Upper lobe of left lung (tissue), 6 donors: ENCODE data around the gene PDSS1. TPM values are rescaled to one million over a fixed set of nuclear protein-coding genes. Genes with fewer than 3 reads are reported as not detected.

Source experiments
- ATAC-seq, 2 donors: fragments of 200-7000 bp; cut with Tn5 transposase; one replicate each; pipeline ENCODE4 v1.9.1; 2022; ENCODE audit warnings: mild to moderate bottlenecking in 2 of 2, moderate library complexity in 2 of 2; ENCODE audit not compliant: low FRiP score in 2 of 2
- DNase-seq, 2 donors: peaks; one replicate each; pipeline ENCODE4 v3.0.0-alpha.2; 2019 to 2020
- H3K27ac ChIP-seq, 4 donors: fragments of 200-600 bp; sonication (generic); one replicate each; pipeline ENCODE4 v1.5.1; 2016 to 2019
- H3K27me3 ChIP-seq, 4 donors: fragments of 200-600 bp; sonication (generic); one replicate each; pipeline ENCODE4 v1.5.1; 2017 to 2019
- H3K36me3 ChIP-seq, 4 donors: fragments of 200-600 bp; sonication (generic); one replicate each; pipeline ENCODE4 v1.5.1; 2016 to 2019
- H3K4me1 ChIP-seq, 4 donors: fragments of 200-600 bp; sonication (generic); one replicate each; pipeline ENCODE4 v1.5.1; 2018 to 2019
- H3K4me3 ChIP-seq, 4 donors: fragments of 200-600 bp; sonication (generic); one replicate each; pipeline ENCODE4 v1.5.1; 2017 to 2019; ENCODE audit warnings: mild to moderate bottlenecking in 2 of 4, moderate library complexity in 1 of 4
- H3K9me3 ChIP-seq, 4 donors: fragments of 200-600 bp; sonication (generic); one replicate each; pipeline ENCODE4 v1.5.1; 2018 to 2019
- EP300 ChIP-seq, 4 donors: sonication (generic); formaldehyde crosslinking; IDR thresholded peaks; one replicate each; pipeline ENCODE4 v1.5.1; 2017; ENCODE audit warnings: antibody characterized with exemption in 4 of 4, control low read depth in 2 of 4
- POLR2A ChIP-seq, 4 donors: fragments of 450-650 bp; IDR thresholded peaks; one replicate each; pipeline ENCODE4 v1.5.1; 2016 to 2017; ENCODE audit warnings: antibody characterized with exemption in 4 of 4, mild to moderate bottlenecking in 2 of 4
- POLR2AphosphoS5 ChIP-seq, 2 donors: sonication (generic); formaldehyde crosslinking; IDR thresholded peaks; one replicate each; pipeline ENCODE4 v1.5.1; 2017; ENCODE audit warnings: antibody characterized with exemption in 2 of 2
- WGBS, 2 donors: methylation state at CpG; one replicate each; pipeline ENCODE4 v1.1.5; 2017 to 2018; 5-methylcytosine and 5-hydroxymethylcytosine counted together
- total RNA-seq, 6 donors: library from RNA; depleted of rRNA in 4 of 6; stranded (reverse); fragments of >200 nt in 4 of 6; gene quantifications; one replicate each; pipeline versions ENCODE4 v1.1.0 to v1.2.1, GENCODE V29; 2016 to 2021
- TF ChIP-seq, protein P1 (sequence below), 6 experiments: fragments of 450-650 bp in 4 of 6; fragments of 200-600 bp in 2 of 6; sonication (generic) in 2 of 6; IDR thresholded peaks; one replicate each; pipeline ENCODE4 v1.5.1; 2016 to 2019; ENCODE audit warnings: antibody characterized with exemption in 6 of 6
- donor health status: DM: no; HTN: no; CAD: no; lungs with moderate emphysema.
- donor health status: DM: no; HTN: yes; CAD: no; lungs with severe emphysema.

PDSS1 gene
- total RNA-seq, 6 donors from 2014 or later: 2.3 to 9.4 (median 5.6) TPM

DNA sequence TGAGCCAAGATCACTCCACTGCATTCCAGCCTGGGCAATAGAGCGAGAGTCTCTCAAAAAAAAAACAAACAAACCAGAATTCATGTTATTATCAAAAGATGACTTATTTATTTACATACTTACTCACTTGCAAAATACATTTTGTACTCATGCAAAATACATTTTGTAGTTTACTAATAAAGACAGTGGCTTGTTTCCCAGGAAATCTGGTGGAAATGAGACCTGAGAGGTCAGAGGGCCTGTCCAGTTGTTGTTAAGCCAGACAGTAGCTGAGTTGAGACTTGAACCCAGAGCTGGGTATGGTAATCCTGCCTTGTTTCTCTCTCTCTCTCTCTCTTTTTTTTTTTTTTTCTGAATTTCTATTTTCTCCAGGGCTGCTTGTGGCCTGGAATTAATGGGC, 29.5 kb downstream of the PDSS1 start:
- H3K27me3 ChIP-seq: no peaks in the 10 kb centered on the region
- no peaks in the 10 kb centered on the region for H3K4me1 ChIP-seq
- DNase-seq (no peak), ATAC-seq (no peak)
- no peaks in the 10 kb centered on the region for H3K9me3 ChIP-seq
- H3K27ac ChIP-seq: no peak overlapping the region
- no peak overlapping the region for H3K4me3 ChIP-seq
- 89 to 96% methylated on average over 1 of the region's 1 CpG for WGBS, 2 donors
- H3K36me3 ChIP-seq: peaks cover 0 to 68% (median 13%) of the 10 kb centered on the region in 4 donors
- TF ChIP-seq POLR2A (IDR thresholded peaks at IDR 0.05) (no peak), POLR2AphosphoS5 (IDR thresholded peaks at IDR 0.05) (no peak), EP300 (IDR thresholded peaks at IDR 0.05) (no peak)
- TF ChIP-seq, protein P1, sequence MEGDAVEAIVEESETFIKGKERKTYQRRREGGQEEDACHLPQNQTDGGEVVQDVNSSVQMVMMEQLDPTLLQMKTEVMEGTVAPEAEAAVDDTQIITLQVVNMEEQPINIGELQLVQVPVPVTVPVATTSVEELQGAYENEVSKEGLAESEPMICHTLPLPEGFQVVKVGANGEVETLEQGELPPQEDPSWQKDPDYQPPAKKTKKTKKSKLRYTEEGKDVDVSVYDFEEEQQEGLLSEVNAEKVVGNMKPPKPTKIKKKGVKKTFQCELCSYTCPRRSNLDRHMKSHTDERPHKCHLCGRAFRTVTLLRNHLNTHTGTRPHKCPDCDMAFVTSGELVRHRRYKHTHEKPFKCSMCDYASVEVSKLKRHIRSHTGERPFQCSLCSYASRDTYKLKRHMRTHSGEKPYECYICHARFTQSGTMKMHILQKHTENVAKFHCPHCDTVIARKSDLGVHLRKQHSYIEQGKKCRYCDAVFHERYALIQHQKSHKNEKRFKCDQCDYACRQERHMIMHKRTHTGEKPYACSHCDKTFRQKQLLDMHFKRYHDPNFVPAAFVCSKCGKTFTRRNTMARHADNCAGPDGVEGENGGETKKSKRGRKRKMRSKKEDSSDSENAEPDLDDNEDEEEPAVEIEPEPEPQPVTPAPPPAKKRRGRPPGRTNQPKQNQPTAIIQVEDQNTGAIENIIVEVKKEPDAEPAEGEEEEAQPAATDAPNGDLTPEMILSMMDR (IDR thresholded peaks at IDR 0.05): no peak

DNA sequence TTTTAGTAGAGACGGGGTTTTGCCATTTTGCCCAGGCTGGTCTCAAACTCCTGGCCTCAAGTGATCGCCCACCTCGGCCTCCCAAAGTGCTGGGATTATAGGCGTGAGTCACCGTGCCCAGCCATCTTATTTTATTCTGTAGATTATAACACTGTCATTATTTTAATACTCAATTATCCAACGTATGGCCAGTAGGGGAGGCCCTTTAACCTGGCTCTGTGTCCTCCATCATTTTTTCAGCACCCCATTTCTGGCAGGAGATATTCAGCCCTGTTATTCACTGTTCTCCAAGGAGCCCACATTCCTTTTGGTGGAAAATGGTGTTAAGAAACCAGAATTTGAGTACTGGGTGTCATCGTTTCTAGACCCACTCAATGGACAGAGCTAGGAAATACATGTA, 31.5 kb downstream of the PDSS1 start:
- H3K9me3 ChIP-seq: no peaks in the 10 kb centered on the region
- H3K27ac ChIP-seq: no peak overlapping the region
- TF ChIP-seq POLR2A (IDR thresholded peaks at IDR 0.05) (no peak), POLR2AphosphoS5 (IDR thresholded peaks at IDR 0.05) (no peak)
- no peak for ATAC-seq
- peaks cover 0 to 63% (median 17%) of the 10 kb centered on the region in 4 donors for H3K36me3 ChIP-seq
- no peak for DNase-seq
- H3K4me3 ChIP-seq: no peak overlapping the region
- H3K27me3 ChIP-seq: no peaks in the 10 kb centered on the region
- H3K4me1 ChIP-seq: no peaks in the 10 kb centered on the region
- 92 to 94% methylated on average over 7 of the region's 7 CpGs for WGBS, 2 donors

DNA sequence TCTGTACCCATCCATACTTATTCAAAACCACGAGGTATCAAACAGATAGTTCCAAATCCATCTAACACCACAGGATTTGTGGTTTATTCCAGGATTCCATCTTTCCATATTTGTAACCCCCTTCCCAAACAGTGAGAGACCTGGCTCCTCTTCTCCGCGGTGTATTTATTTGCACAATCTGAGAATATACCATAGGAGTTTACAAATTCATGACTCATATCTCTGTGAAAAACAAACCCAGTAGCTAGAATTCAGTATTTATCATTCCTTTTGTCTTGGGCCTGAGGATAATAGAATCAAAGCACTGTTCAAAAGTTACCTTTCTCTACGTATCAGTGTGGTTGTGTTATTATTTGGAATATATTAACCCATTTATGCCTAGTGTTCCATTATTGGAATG, 31.9 kb downstream of the PDSS1 start:
- TF ChIP-seq POLR2AphosphoS5 (IDR thresholded peaks at IDR 0.05) (no peak), EP300 (IDR thresholded peaks at IDR 0.05) (no peak), POLR2A (IDR thresholded peaks at IDR 0.05) (no peak)
- TF ChIP-seq, protein P1 (IDR thresholded peaks at IDR 0.05): no peak
- WGBS, 2 donors: 90 to 91% methylated on average over 4 of the region's 4 CpGs
- Histone ChIP-seq H3K27me3 (no peaks in the 10 kb centered on the region), H3K4me3 (no peak overlapping the region), H3K36me3 (peaks cover 0 to 59% (median 14%) of the 10 kb centered on the region in 4 donors), H3K9me3 (no peaks in the 10 kb centered on the region), H3K27ac (no peak overlapping the region), H3K4me1 (no peaks in the 10 kb centered on the region)
- ATAC-seq (no peak), DNase-seq (no peak)

DNA sequence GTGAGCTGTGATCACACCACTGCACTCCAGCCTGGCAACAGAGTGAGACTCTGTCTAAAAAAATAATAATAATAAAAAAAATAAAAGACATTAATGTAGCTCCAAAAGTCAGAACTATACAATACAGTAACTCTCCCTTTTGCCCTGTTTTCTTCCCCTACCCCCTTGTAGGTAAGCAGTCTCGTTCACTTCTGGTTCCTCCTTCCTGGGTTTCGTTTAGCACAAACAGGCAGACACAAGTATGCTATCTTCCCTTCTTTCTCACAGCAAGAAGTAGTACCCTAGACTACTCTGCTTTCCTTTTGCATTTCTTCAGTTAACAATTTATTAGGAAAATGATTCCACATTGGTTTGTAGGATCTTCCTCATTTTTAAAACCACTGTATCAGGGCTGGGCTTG, 33.1 kb downstream of the PDSS1 start:
- Histone ChIP-seq H3K27me3 (no peaks in the 10 kb centered on the region), H3K36me3 (peaks cover 0 to 55% (median 13%) of the 10 kb centered on the region in 4 donors), H3K9me3 (no peaks in the 10 kb centered on the region), H3K4me3 (no peak overlapping the region), H3K4me1 (no peaks in the 10 kb centered on the region), H3K27ac (no peak overlapping the region)
- 78 to 87% methylated on average over 2 of the region's 2 CpGs for WGBS, 2 donors
- TF ChIP-seq POLR2AphosphoS5 (IDR thresholded peaks at IDR 0.05) (no peak), EP300 (IDR thresholded peaks at IDR 0.05) (no peak), POLR2A (IDR thresholded peaks at IDR 0.05) (no peak)
- TF ChIP-seq, protein P1 (IDR thresholded peaks at IDR 0.05): no peak
- DNase-seq (no peak), ATAC-seq (no peak)

DNA sequence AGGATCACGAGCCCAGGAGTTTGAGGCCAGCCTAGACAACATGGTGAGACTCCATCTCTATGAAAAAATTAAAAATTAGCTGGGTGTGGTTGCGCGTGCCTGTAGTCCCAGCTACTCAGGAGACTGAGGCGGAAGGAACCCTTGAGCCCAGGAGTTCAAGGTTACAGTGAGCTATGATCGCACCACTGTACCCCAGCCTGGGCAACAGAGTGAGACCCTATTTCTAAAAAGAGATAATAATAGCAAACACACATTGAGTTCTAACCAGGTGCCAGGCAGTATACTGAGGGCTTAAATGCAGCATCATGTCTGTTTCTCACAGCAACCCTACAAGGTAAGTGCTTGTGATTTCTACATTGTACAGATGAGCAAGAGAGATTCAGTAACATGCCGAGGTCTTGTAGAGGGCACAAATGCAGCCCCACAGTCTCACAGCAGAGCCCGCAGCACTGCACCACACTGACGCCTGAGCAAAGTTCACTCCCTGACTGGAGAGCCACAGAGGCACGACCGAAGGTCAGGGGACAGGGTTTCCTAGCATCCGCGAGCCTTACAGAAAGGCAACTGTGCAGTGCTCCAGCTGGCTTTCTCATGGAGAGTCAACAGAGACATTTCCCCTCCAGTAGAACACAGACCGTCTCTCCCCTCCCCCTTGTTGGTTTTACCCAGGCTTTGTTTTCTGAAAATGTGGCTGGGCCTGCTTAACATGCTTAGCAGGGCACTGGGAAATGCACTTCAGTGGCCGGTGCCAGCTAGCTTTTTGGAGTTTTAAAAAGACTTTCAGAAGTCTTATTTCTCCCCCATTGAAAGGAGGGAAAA, 36.5 kb downstream of the PDSS1 start:
- TF ChIP-seq POLR2AphosphoS5 (IDR thresholded peaks at IDR 0.05): no peak
- TF ChIP-seq, protein P1 (IDR thresholded peaks at IDR 0.05): no peak
- no peak for TF ChIP-seq POLR2A (IDR thresholded peaks at IDR 0.05)
- TF ChIP-seq EP300 (IDR thresholded peaks at IDR 0.05): no peak
- H3K4me3 ChIP-seq: no peak overlapping the region
- H3K4me1 ChIP-seq: no peaks in the 10 kb centered on the region
- H3K27ac ChIP-seq: peak overlapping the region in 1 of 4 donors; percentile 16
- H3K27me3 ChIP-seq: no peaks in the 10 kb centered on the region
- no peak for ATAC-seq
- peaks cover 0 to 62% (median 19%) of the 10 kb centered on the region in 4 donors for H3K36me3 ChIP-seq
- no peaks in the 10 kb centered on the region for H3K9me3 ChIP-seq
- peak in 1 of 2 donors; percentile 22 for DNase-seq
- 83 to 87% methylated on average over 9 to 14 of the region's 14 CpGs for WGBS, 2 donors
